Measurements from ENCODE around the gene ERI3.

GRCh38 chr1:44208226-44208625 is 146.8 kb downstream of the ERI3 start:
- TF ChIP-seq GATA3 (IDR thresholded peaks at IDR 0.05; ENCODE audit: low read depth, low read length) (no peak), GATA2 (IDR thresholded peaks at IDR 0.05; ENCODE audit: low read depth, low read length) (no peak)

Data from SH-SY5Y (cell line).